ENCODE data around the gene LEMD1.
"Not testable (repeated sequence)": the region's sequence is repeated elsewhere in the genome, so short reads cannot be mapped to it uniquely, and the experiment has no call there.

The LEMD1 gene

GRCh38 chr1:205379056-205379455 lies 42.8 kb downstream of the LEMD1 start:
- no peak for DNase-seq

GRCh38 chr1:205377355-205377754 lies 44.5 kb downstream of the LEMD1 start:
- DNase-seq: no peak

GRCh38 chr1:205376739-205377138 lies 45.1 kb downstream of the LEMD1 start:
- no peak for DNase-seq

- DNase-seq: no peak
Measured at GRCh38 chr1:205375835-205376545, 45.9 kb downstream of the LEMD1 start.

GRCh38 chr1:205374210-205375078 lies 47.4 kb downstream of the LEMD1 start:
- DNase-seq: no peak

GRCh38 chr1:205373798-205374175 lies 48.1 kb downstream of the LEMD1 start:
- no peak for DNase-seq

- no peak for DNase-seq
Measured at GRCh38 chr1:205373022-205373797, 48.6 kb downstream of the LEMD1 start.

- DNase-seq: no peak
Measured at GRCh38 chr1:205371871-205372660, 49.8 kb downstream of the LEMD1 start.

- no peak for DNase-seq
Measured at GRCh38 chr1:205370780-205371179, 51.1 kb downstream of the LEMD1 start.

GRCh38 chr1:205369701-205370123 lies 52.1 kb downstream of the LEMD1 start:
- no peak for DNase-seq

- no peak for DNase-seq
Measured at GRCh38 chr1:205368478-205368877, 53.4 kb downstream of the LEMD1 start.

GRCh38 chr1:205365945-205366463 lies 55.9 kb downstream of the LEMD1 start:
- no peak for DNase-seq

- not testable (repeated sequence) for DNase-seq
Measured at GRCh38 chr1:205365086-205365485, 56.8 kb downstream of the LEMD1 start.

- DNase-seq: no peak
Measured at GRCh38 chr1:205360891-205361290, 61.0 kb downstream of the LEMD1 start.

GRCh38 chr1:205359771-205360565 lies 61.9 kb downstream of the LEMD1 start:
- DNase-seq: no peak

- no peak for DNase-seq
Measured at GRCh38 chr1:205358579-205358978, 63.3 kb downstream of the LEMD1 start.

GRCh38 chr1:205357567-205357966 lies 64.3 kb downstream of the LEMD1 start:
- DNase-seq: no peak

GRCh38 chr1:205356440-205357139 lies 65.3 kb downstream of the LEMD1 start, which contains the start of gene KLHDC8A:
Gene KLHDC8A, minus strand, starts transcription at chr1:205356922. Its CDS starts 13,318 bp downstream, at chr1:205343604.
- no peak for DNase-seq

GRCh38 chr1:205355075-205355453 lies 66.8 kb downstream of the LEMD1 start:
- DNase-seq: no peak

- DNase-seq: peak; percentile 17 to 63 (median 46)
Measured at GRCh38 chr1:205354259-205355074, 67.4 kb downstream of the LEMD1 start.
